GM21447 (cell line): ENCODE results near the gene UBE2E2.

Experiments
- ATAC-seq: cut with Tn5 transposase; IDR thresholded peaks from one replicate; pipeline ENCODE4 v1.9.1; 2021; ENCODE audit not compliant: unreplicated experiment

Gene UBE2E2

DNA sequence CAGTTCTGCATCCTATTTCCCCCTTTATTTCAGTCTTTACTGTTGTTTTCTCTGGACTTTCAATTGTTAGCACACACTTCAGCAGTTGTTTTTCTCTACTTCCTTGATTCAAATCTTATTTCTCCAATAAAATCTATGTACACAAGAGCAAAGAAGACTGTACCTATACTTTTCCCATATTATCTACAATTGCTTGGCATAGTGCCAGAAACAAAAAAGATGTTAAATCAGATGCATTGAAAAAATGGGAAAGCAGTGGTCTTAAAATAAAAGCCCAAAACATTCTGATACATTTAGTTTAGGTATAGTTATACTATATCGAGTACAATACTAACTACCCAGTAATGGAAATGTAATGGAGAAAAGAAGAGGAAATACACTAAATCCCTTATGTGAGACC is 265.1 kb downstream of the UBE2E2 start:
- no peak for ATAC-seq

DNA sequence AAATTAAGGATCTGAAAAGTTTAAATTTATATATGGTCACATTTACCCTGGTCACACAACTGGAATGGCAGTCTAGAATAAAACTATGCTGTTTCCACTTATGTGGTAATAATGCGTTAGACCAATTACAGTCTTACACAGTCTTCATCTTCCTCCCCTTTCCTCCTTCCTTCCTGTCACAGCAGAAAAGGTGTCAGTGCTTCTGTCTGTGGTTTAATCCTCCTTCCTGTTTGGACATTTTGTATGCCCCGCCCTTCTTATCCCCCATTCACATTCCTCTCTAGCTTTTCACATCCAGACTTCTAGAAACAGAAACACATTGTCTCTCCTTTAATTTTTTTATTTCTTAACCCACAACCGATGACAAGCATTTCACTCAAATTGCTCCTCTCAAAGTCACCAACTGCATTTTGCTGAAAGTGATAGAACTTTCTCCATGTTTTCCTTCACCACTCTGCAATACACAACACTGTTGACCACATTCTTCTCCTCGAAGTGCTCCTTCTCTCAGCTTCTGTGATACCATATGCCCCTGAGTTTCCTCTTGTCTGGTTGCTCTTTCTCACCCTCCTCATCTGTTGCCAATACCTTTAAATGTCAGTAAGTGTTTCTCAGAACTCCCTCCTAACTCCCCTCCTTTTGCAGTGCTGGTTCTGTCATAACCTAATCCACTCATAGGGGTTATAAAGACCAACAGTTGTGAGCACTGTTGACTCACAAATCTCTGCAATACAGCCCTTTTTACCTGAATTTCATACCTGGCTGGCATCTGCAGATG is 271.6 kb downstream of the UBE2E2 start:
- ATAC-seq = no peak

DNA sequence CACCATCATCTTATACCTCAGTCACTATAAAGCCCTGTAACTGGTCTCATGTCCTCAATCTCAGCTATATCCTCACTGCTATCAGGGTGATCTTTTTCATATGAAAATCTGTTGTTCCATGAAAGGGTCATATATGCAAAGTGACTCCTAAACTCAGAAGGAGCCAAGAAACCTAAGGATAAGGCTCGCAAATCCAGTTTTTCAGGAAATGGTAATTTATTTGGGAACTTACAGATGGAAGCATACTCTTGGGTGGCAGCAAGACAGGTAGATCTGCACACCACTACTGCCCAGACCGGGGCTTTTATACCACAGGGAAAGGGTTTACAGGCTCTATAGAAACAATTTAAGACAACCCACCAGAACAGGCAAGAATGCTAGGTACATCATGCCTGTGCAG is 272.3 kb downstream of the UBE2E2 start:
- no peak for ATAC-seq

DNA sequence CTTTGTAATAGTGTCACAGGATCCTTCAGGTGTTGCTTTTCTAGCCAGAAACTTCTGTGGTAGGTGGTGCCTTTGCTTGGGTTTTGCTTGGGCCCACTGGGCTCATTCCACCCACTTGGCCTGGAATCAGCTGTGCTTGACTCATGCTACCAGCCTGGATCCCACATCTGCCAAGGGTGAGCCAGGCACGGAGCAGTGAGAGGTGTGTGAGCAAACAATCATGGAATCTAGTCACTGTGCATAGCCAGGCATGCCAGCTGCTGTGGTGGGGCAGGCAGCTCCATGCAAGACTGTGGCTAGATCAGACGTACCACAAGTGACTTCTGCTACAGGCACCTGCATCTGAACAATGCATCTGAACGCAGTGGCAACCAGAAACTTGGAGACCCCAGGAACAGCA is 275.9 kb downstream of the UBE2E2 start:
- no peak for ATAC-seq

DNA sequence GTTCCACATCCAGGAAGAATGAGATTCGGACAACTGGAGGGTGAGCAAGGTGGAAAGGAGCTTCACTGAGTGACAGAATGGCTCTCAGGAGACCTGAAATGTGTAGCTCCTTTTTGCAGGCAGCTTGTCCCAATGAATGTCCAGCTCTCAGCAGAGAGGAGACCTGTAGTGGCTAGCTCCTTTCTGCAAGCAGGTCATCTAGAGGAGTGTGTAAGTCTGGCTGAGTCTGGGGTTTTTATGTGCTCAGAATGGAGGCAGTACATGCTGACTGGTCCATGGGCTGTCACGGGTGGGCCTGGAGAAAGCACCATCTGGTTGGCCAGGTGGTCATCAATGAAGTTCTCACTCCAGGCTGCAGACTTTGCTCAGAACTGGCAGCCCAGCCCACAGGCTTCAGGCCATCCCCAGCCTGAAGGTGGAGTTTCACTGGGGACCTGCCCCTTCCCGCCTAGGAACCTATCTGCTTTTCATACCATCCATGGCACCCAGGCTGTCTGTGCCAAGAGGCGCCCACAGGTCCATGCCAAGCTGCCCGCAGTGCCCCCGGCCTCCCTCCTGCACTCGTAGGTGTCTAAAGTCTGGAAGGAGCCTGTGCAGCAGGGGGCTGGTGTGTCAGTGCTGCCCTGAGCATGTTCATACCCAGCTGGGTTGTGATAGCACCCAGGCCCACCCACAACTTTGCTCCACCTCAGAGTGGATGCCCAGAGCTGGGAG is 276.6 kb downstream of the UBE2E2 start:
- ATAC-seq = no peak

DNA sequence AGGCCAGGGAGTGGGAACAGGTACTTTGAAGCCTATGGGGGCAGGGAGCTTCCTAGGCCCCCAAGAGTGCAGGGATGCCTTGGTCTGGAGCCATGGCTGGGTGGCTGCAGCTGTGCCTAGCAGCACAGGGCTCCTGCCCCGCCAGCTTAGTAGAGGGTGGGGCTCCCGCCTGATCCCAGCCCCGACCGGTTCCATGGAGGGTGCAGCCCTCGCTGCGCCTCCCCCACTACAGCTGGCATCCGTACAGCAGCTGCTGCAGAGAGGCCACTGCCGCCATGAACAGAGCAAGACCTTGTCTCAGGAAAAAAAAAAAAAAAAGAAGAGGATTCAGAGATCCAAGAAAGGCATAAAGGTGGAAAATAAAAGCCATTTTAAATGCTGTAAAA is 277.2 kb downstream of the UBE2E2 start:
- no peak for ATAC-seq

DNA sequence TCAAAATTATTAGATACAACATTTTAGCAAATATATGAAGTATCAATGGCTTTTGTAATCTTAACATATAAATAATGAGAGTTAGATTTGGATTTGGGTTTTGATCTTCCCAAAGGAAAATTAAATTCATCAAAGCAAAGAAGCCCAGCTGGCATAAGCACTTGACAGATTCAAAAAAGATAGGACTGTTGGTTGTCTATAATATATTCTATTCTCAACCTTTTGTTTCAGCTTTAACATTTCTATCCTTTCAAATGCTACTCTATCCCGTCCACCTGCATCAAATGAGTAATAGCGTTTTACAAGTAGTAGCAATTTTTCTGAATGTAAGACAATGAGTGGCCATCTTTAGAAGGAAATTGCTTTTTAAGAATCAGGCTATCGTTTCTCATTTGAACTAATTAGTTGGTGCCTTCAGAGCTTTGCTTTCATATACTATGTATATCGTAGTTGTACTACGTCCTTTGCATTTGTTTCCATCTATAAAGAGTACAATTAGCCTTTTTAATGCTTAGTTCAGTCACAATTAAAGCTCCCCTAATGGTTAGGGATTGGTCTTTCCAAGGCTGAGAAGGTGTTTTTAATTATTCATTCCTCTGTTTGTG is 278.0 kb downstream of the UBE2E2 start:
- no peak for ATAC-seq

DNA sequence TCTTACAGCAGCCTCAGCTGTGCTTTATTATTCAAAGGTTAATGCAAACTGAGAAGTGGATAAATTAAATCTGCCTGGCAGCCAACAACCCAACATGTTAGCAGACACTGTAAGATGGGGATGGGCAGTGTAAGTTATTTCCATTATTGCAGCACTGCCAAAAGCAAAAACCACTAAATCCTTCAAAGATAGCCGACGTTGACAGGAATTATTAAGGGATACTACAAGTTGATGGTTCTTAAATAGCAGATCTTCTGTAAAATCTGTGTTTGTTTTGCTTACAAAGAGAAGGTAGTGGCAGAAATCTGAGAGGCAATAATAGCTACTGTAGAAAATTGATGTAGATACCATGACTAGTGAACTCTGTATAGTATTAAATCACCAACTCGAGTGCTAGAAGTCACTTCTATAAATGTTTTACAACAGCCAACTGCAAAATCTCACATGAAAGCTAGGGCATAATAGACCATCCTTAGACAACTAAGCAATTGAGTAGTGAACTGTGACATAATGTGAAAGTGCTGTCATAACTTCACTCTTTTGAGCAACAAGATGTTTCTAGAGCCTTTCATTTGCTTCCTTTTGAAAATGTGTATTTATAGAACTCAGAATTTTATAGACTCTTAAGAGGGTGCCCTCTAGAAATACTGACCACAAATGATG is 278.6 kb downstream of the UBE2E2 start:
- ATAC-seq = no peak

DNA sequence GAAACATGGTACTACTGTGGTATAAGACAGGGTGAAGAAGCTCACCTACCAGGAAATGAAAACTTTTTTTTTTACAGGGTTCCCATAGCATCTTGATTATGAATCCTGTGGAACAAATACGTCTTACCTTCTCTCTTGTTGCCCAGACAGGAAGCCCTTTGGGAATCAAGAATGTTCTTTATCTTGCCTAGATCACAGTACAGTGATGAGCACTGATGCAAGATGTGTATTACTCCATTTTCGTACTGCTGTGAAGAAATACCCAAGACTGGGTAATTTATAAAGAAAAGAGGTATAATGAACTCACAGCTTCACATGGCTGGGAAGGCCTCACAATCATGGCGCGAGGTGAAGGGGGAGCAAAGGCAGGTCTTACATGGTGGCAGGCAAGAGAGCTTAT is 281.3 kb downstream of the UBE2E2 start:
- ATAC-seq = no peak

DNA sequence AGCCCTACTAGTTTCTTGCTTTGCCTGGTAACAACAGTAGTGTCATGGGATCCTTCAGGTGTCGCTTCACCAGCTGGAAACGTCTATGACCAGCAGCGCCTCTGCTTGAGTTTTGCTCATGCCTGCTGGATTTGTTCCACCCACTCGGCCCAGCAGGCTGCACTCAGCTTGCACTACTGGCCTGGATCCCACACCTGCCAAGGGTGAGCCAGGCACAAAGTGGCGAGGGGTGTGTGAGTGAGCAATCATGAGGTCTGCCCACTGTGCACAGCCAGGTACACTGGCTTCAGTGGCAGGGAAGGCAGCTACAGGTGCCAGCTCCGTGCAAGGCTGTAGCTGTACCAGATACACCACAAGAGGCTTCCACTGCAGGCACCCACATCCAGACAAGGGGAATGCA is 282.8 kb downstream of the UBE2E2 start:
- ATAC-seq = no peak

DNA sequence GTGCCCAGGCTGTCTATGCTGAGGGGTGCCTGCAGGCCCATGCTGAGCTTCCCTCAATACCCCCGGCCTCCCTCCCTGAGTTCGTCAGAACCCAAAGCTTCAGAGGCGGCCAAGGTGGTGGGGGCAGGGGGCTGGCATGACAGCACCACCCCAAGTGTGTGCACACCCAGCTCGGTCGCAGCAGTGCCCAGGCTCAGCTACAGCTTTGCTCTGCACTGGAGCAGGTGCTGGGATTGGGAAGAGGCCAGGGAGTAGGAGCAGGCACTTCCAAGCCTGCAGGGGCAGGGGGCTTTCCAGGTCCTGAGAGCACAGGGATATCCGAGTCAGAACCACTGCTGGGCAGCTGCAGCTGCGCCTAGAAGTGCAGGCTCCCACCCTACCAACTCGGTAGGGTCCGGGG is 283.9 kb downstream of the UBE2E2 start:
- ATAC-seq = no peak

DNA sequence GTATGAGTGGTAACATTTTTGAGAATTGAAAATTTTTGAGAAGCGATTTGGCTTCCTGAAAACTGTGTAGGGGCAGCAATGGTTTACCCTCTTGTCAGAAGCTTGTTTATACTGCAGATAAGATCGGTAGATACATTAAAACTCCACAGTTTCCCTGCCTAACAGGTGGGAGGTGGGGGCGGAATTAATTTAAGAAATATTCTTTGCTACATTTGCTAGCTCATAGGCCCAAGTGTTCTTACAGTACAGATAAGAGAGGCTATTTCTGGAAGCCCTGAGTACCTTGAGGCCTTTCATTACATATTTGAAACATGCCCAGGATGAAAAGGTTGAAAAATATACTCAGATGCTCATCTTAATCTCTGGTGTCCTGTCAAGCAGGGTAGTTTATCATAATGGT is 285.5 kb downstream of the UBE2E2 start:
- ATAC-seq = no peak

DNA sequence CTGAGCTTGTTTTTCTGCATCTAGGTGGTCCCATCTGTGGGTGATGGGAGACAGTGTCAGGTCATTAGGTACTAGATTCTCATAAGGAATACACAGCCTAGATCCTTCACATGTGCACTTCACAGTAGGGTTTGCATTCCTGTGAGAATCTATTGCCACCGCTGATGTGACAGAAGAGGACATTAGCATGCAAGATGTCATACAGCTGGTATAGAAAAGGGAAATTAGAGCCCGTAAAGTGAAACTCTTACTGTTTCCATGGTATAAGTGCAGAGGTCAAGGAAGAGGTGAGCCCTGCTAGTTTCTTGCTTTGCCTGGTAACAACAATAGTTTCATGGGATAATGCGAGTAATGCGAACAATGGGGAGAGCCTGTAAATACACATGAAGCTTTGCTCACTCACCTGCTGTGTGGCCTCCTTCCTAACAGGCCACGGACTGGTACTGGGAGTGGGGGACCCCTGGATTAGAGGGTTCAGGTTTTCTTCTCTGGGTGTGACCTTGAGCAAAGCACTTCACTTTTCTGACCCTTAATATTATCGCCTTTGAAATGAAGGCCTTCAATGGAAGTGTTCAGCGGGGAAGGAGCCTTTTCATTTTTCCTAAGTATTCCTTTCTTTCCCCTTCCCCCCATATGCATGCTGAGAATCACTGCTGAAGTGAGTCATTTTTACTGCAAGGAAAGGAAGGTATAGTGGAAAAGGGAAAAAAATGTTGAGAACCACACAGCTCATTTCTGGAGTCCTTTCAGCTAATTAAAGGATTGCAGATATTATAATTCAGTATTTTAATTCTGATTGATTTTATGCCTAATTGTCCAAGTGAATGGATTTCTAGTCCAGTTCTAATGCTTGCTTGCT is 286.4 kb downstream of the UBE2E2 start:
- no peak for ATAC-seq

DNA sequence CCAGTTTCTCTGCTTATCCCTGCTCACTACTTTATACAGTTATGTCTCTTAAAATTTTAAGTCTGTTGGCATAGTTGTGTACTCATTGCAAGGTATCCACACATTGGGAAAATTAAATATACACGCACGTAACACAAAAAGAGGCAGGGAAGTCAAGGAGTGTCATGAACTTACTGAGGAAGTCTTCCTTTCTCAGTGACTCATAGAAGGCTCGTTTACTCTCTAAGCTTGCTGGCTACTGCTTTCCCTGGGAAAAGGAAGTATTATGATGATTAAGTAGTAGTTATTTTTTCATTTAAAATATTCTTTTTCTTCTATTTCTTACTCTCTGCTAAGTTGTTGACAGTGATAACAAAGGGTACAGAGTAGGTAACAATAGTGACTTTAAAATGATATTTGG is 287.3 kb downstream of the UBE2E2 start:
- no peak for ATAC-seq

DNA sequence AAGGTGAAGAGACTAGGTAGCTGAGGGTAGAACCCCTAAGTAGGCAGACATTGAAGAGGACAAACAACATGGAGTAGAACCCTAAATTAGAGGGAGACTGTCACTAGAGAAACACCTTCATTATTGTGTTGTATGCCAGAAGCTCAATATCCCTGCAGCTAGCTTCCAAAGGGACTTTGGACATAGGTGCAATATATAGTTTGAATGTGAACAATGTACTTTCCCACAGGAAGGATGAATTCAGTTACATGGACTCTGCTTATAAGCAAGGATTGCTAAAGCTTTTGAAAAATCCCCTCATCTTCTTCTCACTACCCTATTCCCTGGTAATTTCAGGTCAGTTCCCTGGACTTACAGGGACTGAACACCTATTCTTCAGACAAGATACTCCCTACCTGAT is 288.9 kb downstream of the UBE2E2 start:
- no peak for ATAC-seq

DNA sequence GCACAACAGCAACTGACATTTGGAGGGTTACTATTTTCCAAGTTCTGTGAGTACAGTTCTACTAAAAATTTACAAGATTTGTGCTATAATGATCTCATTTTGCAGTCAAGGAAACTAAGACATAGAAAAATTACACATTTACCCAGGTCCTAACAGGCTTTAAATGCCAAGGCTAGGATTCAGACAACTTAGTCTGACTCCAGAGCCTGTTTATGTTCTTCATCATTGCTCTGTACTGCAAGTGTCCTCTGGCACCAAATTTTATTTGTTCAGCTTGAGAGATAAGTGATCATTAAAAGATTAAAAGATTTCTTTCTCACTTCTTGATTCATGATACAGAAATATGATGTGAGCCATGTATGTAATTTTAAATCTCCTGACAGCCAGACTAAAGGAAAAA is 290.8 kb downstream of the UBE2E2 start:
- ATAC-seq = no peak

DNA sequence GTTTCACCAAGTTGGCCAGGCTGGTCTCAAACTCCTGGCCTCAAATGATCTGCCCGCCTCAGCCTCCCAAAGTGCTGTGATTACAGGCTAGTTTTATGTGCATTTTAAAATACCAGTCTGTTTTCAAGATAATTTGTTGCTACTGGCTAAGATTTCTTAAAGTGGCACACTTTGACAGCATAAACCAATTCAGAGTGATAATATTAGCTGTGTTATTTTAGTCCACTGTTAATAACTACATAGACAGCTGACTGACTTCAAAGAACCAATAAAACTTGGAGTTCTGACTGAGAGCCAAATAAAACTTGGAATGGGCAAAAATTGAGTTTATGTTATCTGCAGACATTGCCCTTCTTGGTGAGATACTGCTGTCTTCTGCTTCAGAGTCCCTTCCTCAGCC is 291.8 kb downstream of the UBE2E2 start:
- no peak for ATAC-seq

DNA sequence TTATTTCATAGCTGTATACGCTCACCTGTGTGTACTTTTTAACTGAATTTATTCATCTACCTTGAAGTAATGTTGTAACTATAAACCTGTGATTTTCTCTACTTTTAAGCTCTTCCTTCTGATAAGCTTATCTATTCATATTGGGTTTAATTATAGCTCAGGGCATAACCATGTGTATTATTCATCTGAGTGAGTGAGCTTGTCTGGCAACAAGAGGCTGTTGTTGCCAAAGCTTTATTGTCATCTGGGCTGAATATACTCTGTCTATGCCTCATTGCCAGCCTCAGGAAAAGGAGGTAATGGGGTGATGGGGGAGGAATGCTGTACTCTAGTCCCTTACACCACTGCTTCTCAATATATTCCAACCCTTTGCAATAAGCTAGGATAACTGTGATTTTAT is 292.4 kb downstream of the UBE2E2 start:
- no peak for ATAC-seq

DNA sequence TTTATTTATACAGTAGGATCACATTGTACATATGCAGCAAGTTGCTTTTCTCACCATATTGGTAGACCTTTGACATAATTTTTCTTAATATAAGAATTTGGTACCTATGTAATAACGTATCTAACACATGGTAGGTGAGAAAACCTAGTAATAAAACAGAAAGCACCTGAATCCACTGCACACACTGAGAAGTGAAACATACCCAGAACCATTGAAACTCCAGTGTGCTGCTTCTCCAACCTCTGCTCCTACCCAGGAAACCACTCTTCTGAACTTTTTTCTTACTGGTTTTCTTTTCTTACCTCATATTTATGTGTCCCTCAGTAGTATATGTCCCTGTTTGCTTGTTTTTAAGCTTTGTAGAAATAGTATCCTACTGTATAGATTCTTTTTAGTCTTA is 293.0 kb downstream of the UBE2E2 start:
- no peak for ATAC-seq

DNA sequence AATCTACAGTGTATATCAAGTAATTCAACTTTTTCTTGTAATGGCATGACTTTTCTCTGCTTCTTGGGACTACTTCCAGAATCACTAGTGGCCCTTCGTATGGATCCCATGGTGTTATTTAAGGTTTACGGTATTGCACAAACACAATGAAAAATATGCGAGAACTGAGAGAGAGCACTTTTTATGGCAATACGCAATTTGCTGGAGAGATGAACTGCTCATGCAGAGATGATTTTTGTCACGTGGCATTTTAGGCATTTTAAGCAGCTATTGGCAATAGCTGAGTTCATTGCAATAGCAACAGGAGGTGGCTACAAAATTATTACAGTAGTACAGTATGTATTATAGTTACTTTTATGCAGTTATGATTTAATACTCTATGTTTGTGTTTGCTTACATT is 294.0 kb downstream of the UBE2E2 start:
- ATAC-seq = no peak
